ENCODE measurements around the gene PDE10A.

PDE10A gene

GRCh38 chr6:165325609-165326008, 337.4 kb downstream of the PDE10A start:
- no peak for DNase-seq

- no peak for DNase-seq
Measured at GRCh38 chr6:165321555-165322145, 341.4 kb downstream of the PDE10A start.

GRCh38 chr6:165321150-165321549, 341.9 kb downstream of the PDE10A start:
- no peak for DNase-seq

GRCh38 chr6:165317723-165318122, 345.3 kb downstream of the PDE10A start:
- no peak for DNase-seq

- peak; percentile 92 for DNase-seq
Measured at GRCh38 chr6:165308926-165309731, 353.9 kb downstream of the PDE10A start, which contains the start of gene C6orf118. Gene C6orf118 (minus strand): TSS chr6:165309605. CDS start chr6:165309586, 19 bp downstream.

GRCh38 chr6:165306955-165307354, 356.1 kb downstream of the PDE10A start:
- no peak for DNase-seq

- DNase-seq, result no peak
Measured at GRCh38 chr6:165301372-165302246, 361.4 kb downstream of the PDE10A start.

- DNase-seq, result no peak
Measured at GRCh38 chr6:165300422-165300936, 362.6 kb downstream of the PDE10A start.

- DNase-seq, result no peak
Measured at GRCh38 chr6:165298875-165299274, 364.2 kb downstream of the PDE10A start.

- no peak for DNase-seq
Measured at GRCh38 chr6:165298402-165298801, 364.6 kb downstream of the PDE10A start.

GRCh38 chr6:165292657-165293056, 370.4 kb downstream of the PDE10A start:
- no peak for DNase-seq

Data from NCI-H1092 treated with DMSO at 0.1 percent for 48 hours (cell line).